Ascending aorta (tissue), 2 donors: ENCODE results near the gene CABP1. TPM values are rescaled to one million over a fixed set of nuclear protein-coding genes. Genes with fewer than 3 reads are reported as not detected.

Experiments
- DNase-seq, 2 donors: peaks; one replicate each; pipeline ENCODE4 v3.0.0-alpha.2; 2019; ENCODE audit warnings: low spot score in 2 of 2
- H3K27ac ChIP-seq, 2 donors: fragments of 200-600 bp; sonication (generic); one replicate each; pipeline ENCODE4 v1.5.1; 2016 to 2017; ENCODE audit warnings: mild to moderate bottlenecking in 1 of 2
- H3K27me3 ChIP-seq: fragments of 200-600 bp; sonication (generic); one replicate; pipeline ENCODE4 v1.5.1; 2017
- H3K36me3 ChIP-seq, 2 donors: fragments of 200-600 bp; sonication (generic); one replicate each; pipeline ENCODE4 v1.5.1; 2016
- H3K4me1 ChIP-seq, 2 donors: fragments of 200-600 bp; sonication (generic); one replicate each; pipeline ENCODE4 v1.5.1; 2016 to 2017; ENCODE audit warnings: mild to moderate bottlenecking in 1 of 2
- H3K4me3 ChIP-seq, 2 donors: fragments of 200-600 bp; sonication (generic); one replicate each; pipeline ENCODE4 v1.5.1; 2016 to 2017; ENCODE audit warnings: mild to moderate bottlenecking in 1 of 2
- H3K9me3 ChIP-seq, 2 donors: fragments of 200-600 bp; sonication (generic); one replicate each; pipeline ENCODE4 v1.5.1; 2016
- CTCF ChIP-seq, 3 experiments: fragments of 200-600 bp in 2 of 3; fragments of 450-650 bp in 1 of 3; sonication (generic) in 2 of 3; IDR thresholded peaks; one replicate each; pipeline ENCODE4 v1.5.1; 2016 to 2019; ENCODE audit warnings: antibody characterized with exemption in 3 of 3, mild to moderate bottlenecking in 1 of 3, moderate library complexity in 1 of 3
- intact Hi-C: fragments of 100-400 bp; cut with DNase I; formaldehyde crosslinking; loops from one replicate; pipeline ENCODE4 v1.15.1; 2023
- total RNA-seq: library from RNA; depleted of rRNA; stranded (reverse); fragments of >200 nt; gene quantifications from one replicate; pipeline ENCODE4 v1.1.0, GENCODE V29; 2016

The CABP1 gene
- total RNA-seq, 1 donor from 2014 or later = 0.32 TPM

GRCh38 chr12:120696626-120697025 lies 56.2 kb downstream of the CABP1 start:
- no peak for DNase-seq
- Histone ChIP-seq H3K27me3 (no peaks in the 10 kb centered on the region), H3K36me3 (peaks cover 56 to 74% of the 10 kb centered on the region in 2 donors), H3K9me3 (no peaks in the 10 kb centered on the region), H3K4me3 (no peak overlapping the region), H3K4me1 (no peaks in the 10 kb centered on the region), H3K27ac (no peak overlapping the region)
- no peak for TF ChIP-seq CTCF (IDR thresholded peaks at IDR 0.05)
- intact Hi-C loops = no loop called here

- H3K4me1 ChIP-seq = no peaks in the 10 kb centered on the region
- no peaks in the 10 kb centered on the region for H3K27me3 ChIP-seq
- no peak overlapping the region for H3K27ac ChIP-seq
- no peak overlapping the region for H3K4me3 ChIP-seq
- no peak for TF ChIP-seq CTCF (IDR thresholded peaks at IDR 0.05)
- H3K36me3 ChIP-seq = peaks cover 56 to 75% of the 10 kb centered on the region in 2 donors
- DNase-seq = no peak
- no peaks in the 10 kb centered on the region for H3K9me3 ChIP-seq
- intact Hi-C loops = no loop called here
Observed at GRCh38 chr12:120697344-120697743, 56.9 kb downstream of the CABP1 start.

- Histone ChIP-seq H3K9me3 (no peaks in the 10 kb centered on the region), H3K4me3 (no peak overlapping the region), H3K4me1 (no peaks in the 10 kb centered on the region), H3K36me3 (peaks cover 54 to 87% of the 10 kb centered on the region in 2 donors), H3K27me3 (no peaks in the 10 kb centered on the region), H3K27ac (no peak overlapping the region)
- DNase-seq = no peak
- intact Hi-C loops = no loop called here
- no peak for TF ChIP-seq CTCF (IDR thresholded peaks at IDR 0.05)
Observed at GRCh38 chr12:120698665-120699064, 58.2 kb downstream of the CABP1 start.

GRCh38 chr12:120699553-120699952 lies 59.1 kb downstream of the CABP1 start:
- intact Hi-C loops = no loop called here
- Histone ChIP-seq H3K9me3 (no peaks in the 10 kb centered on the region), H3K27ac (no peak overlapping the region), H3K27me3 (no peaks in the 10 kb centered on the region), H3K4me1 (no peaks in the 10 kb centered on the region), H3K4me3 (no peak overlapping the region), H3K36me3 (peaks cover 47 to 80% of the 10 kb centered on the region in 2 donors)
- TF ChIP-seq CTCF (IDR thresholded peaks at IDR 0.05) = no peak
- DNase-seq = no peak

- intact Hi-C loops = no loop called here
- DNase-seq = no peak
- no peak for TF ChIP-seq CTCF (IDR thresholded peaks at IDR 0.05)
- Histone ChIP-seq H3K4me1 (no peaks in the 10 kb centered on the region), H3K27me3 (no peaks in the 10 kb centered on the region), H3K27ac (no peak overlapping the region), H3K36me3 (peaks cover 34 to 70% of the 10 kb centered on the region in 2 donors), H3K4me3 (no peak overlapping the region), H3K9me3 (no peaks in the 10 kb centered on the region)
Observed at GRCh38 chr12:120700886-120701285, 60.5 kb downstream of the CABP1 start.

GRCh38 chr12:120702637-120703036 lies 62.2 kb downstream of the CABP1 start:
- intact Hi-C loops = no loop called here
- Histone ChIP-seq H3K4me1 (no peaks in the 10 kb centered on the region), H3K4me3 (no peak overlapping the region), H3K27ac (no peak overlapping the region), H3K9me3 (no peaks in the 10 kb centered on the region), H3K36me3 (peaks cover 25 to 52% of the 10 kb centered on the region in 2 donors), H3K27me3 (no peaks in the 10 kb centered on the region)
- no peak for TF ChIP-seq CTCF (IDR thresholded peaks at IDR 0.05)
- no peak for DNase-seq
